Right lobe of liver (tissue), 6 donors: Measurements from ENCODE around the gene PRKG2. TPM values are rescaled to one million over a fixed set of nuclear protein-coding genes. Genes with fewer than 3 reads are reported as not detected.

ENCODE experiments used
- ATAC-seq, 4 donors: fragments of 200-7000 bp; cut with Tn5 transposase; one replicate each; pipeline ENCODE4 v1.9.1; 2020; ENCODE audit warnings: mild to moderate bottlenecking in 4 of 4, moderate library complexity in 4 of 4
- DNase-seq, 3 donors: peaks; one replicate each; pipeline ENCODE4 v3.0.0-alpha.2; 2020
- H3K27ac ChIP-seq, 3 donors: fragments of 200-600 bp; one replicate each; pipeline ENCODE4 v1.8.0; 2022
- H3K27me3 ChIP-seq, 2 donors: fragments of 200-600 bp; one replicate each; pipeline ENCODE4 v1.8.0; 2022
- H3K36me3 ChIP-seq, 4 donors: fragments of 200-600 bp; sonication (generic) in 1 of 4; one replicate each; pipeline versions ENCODE4 v1.5.1 to v1.8.0; 2017 to 2022; ENCODE audit warnings: control low read depth in 1 of 4
- H3K4me1 ChIP-seq, 4 donors: fragments of 200-600 bp; sonication (generic) in 1 of 4; one replicate each; pipeline versions ENCODE4 v1.5.1 to v1.8.0; 2017 to 2022; ENCODE audit warnings: control low read depth in 1 of 4
- H3K4me3 ChIP-seq, 3 donors: fragments of 200-600 bp; one replicate each; pipeline ENCODE4 v1.8.0; 2022
- H3K9me3 ChIP-seq, 4 donors: fragments of 200-600 bp; sonication (generic) in 1 of 4; one replicate each; pipeline versions ENCODE4 v1.5.1 to v1.8.0; 2017 to 2022; ENCODE audit warnings: control low read depth in 1 of 4
- CTCF ChIP-seq, 4 donors: fragments of 200-600 bp in 3 of 4; fragments of 450-650 bp in 1 of 4; IDR thresholded peaks; one replicate each; pipeline versions ENCODE4 v1.5.1 to v1.8.0; 2016 to 2022; ENCODE audit warnings: antibody characterized with exemption in 4 of 4, mild to moderate bottlenecking in 2 of 4
- POLR2A ChIP-seq: fragments of 450-650 bp; IDR thresholded peaks from one replicate; pipeline ENCODE4 v1.6.1; 2017; ENCODE audit warnings: antibody characterized with exemption, mild to moderate bottlenecking
- WGBS: methylation state at CpG from one replicate; pipeline ENCODE4 v1.1.6; 2018; ENCODE audit warnings: low coverage, low lambda C conversion rate; ENCODE audit not compliant: insufficient coverage; ENCODE audit errors: missing lambda C conversion rate; 5-methylcytosine and 5-hydroxymethylcytosine counted together
- intact Hi-C, 2 donors: fragments of 100-400 bp; cut with DNase I; formaldehyde crosslinking; loops; one replicate each; pipeline versions ENCODE4 v1.11.2 to v1.14.1; 2022
- total RNA-seq, 6 experiments: library from RNA; depleted of rRNA in 2 of 6; stranded (reverse); fragments of >200 nt in 2 of 6; fragmentation: NEBNext Ultra II Directional in 3 of 6; extraction: Animal tissue kit (Norgen Biotek cat#: 25700) in 3 of 6; gene quantifications; one replicate each; pipeline versions ENCODE4 v1.1.0 to v1.2.4, GENCODE V29; 2016 to 2023
- donor health status: DM: no; HTN: yes; CAD: no.
- donor health status: DM: no; HTN: no; CAD: no.
- donor health status: DM: no; HTN: no; CAD: no.
- donor health status: DM: no; HTN: yes; CAD: no.
- donor health status: DM: no; HTN: yes; CAD: no.

Gene PRKG2
- total RNA-seq, 6 experiments from 2014 or later = 0.17 TPM; not detected in 5

GRCh38 chr4:81196126-81196650 lies 18.8 kb downstream of the PRKG2 start:
- Histone ChIP-seq H3K27me3 (no peaks in the 10 kb centered on the region), H3K4me1 (no peaks in the 10 kb centered on the region), H3K9me3 (no peaks in the 10 kb centered on the region), H3K4me3 (no peak overlapping the region), H3K27ac (no peak overlapping the region), H3K36me3 (no peaks in the 10 kb centered on the region)
- DNase-seq = no peak
- intact Hi-C loops = no loop called here
- 35% methylated on average over 3 of the region's 3 CpGs for WGBS
- no peak for ATAC-seq
- TF ChIP-seq CTCF (IDR thresholded peaks at IDR 0.05) (no peak), POLR2A (no peak)

- intact Hi-C loops = no loop called here
- no peaks in the 10 kb centered on the region for H3K4me1 ChIP-seq
- H3K36me3 ChIP-seq = no peaks in the 10 kb centered on the region
- no peak for DNase-seq
- no peak overlapping the region for H3K4me3 ChIP-seq
- H3K27me3 ChIP-seq = no peaks in the 10 kb centered on the region
- WGBS = 73% methylated on average over 6 of the region's 6 CpGs
- ATAC-seq = no peak
- no peak overlapping the region for H3K27ac ChIP-seq
- no peaks in the 10 kb centered on the region for H3K9me3 ChIP-seq
- TF ChIP-seq POLR2A = no peak
- no peak for TF ChIP-seq CTCF (IDR thresholded peaks at IDR 0.05)
Measured at GRCh38 chr4:81195475-81195874, 19.5 kb downstream of the PRKG2 start.

GRCh38 chr4:81194286-81194685 lies 20.7 kb downstream of the PRKG2 start:
- 30% methylated on average over 3 of the region's 3 CpGs for WGBS
- Histone ChIP-seq H3K4me3 (no peak overlapping the region), H3K36me3 (no peaks in the 10 kb centered on the region), H3K4me1 (no peaks in the 10 kb centered on the region), H3K27me3 (no peaks in the 10 kb centered on the region), H3K9me3 (no peaks in the 10 kb centered on the region), H3K27ac (no peak overlapping the region)
- no peak for DNase-seq
- intact Hi-C loops = no loop called here
- no peak for TF ChIP-seq CTCF (IDR thresholded peaks at IDR 0.05)
- no peak for ATAC-seq

- no peak for TF ChIP-seq CTCF (IDR thresholded peaks at IDR 0.05)
- TF ChIP-seq POLR2A = no peak
- no peak overlapping the region for H3K27ac ChIP-seq
- no peak for DNase-seq
- intact Hi-C loops = no loop called here
- H3K27me3 ChIP-seq = no peaks in the 10 kb centered on the region
- 33% methylated on average over 1 of the region's 1 CpG for WGBS
- no peak overlapping the region for H3K4me3 ChIP-seq
- H3K36me3 ChIP-seq = no peaks in the 10 kb centered on the region
- no peak for ATAC-seq
- no peaks in the 10 kb centered on the region for H3K4me1 ChIP-seq
- H3K9me3 ChIP-seq = no peaks in the 10 kb centered on the region
Measured at GRCh38 chr4:81180916-81181315, 34.1 kb downstream of the PRKG2 start.

GRCh38 chr4:81179326-81179725 lies 35.7 kb downstream of the PRKG2 start:
- no peaks in the 10 kb centered on the region for H3K36me3 ChIP-seq
- WGBS = 59% methylated on average over 3 of the region's 3 CpGs
- intact Hi-C loops = no loop called here

More at GRCh38 chr4:81179326-81179725, 35.7 kb downstream of the PRKG2 start:
- TF ChIP-seq POLR2A (no peak), CTCF (IDR thresholded peaks at IDR 0.05) (no peak)
- Histone ChIP-seq H3K4me3 (no peak overlapping the region), H3K9me3 (no peaks in the 10 kb centered on the region), H3K4me1 (no peaks in the 10 kb centered on the region), H3K27ac (no peak overlapping the region), H3K27me3 (no peaks in the 10 kb centered on the region)
- no peak for ATAC-seq
- DNase-seq = no peak
